Activated T-cell treated with anti-CD3 and anti-CD28 coated beads, Interleukin-2, amount 50 U/mL, for 24 hours (primary cell): ENCODE measurements around the gene PFKL.

Source experiments
- DNase-seq: peaks from one replicate; pipeline ENCODE4 v3.0.0-alpha.2; 2020
- H3K27ac Mint-ChIP-seq: 2 replicates; pipeline ENCODE4 v1.8.0; 2020; ENCODE audit warnings: mild to moderate bottlenecking, mixed read lengths
- H3K27me3 Mint-ChIP-seq: 2 replicates; pipeline ENCODE4 v1.8.0; 2020; ENCODE audit warnings: mixed read lengths
- H3K36me3 Mint-ChIP-seq: 2 replicates; pipeline ENCODE4 v1.8.0; 2020; ENCODE audit warnings: low read depth, mixed read lengths
- H3K4me1 Mint-ChIP-seq: 2 replicates; pipeline ENCODE4 v1.8.0; 2020; ENCODE audit warnings: low read depth, mixed read lengths
- H3K4me3 Mint-ChIP-seq: 2 replicates; pipeline ENCODE4 v1.8.0; 2020; ENCODE audit warnings: mild to moderate bottlenecking, moderate library complexity, mixed read lengths
- H3K9me3 Mint-ChIP-seq: 2 replicates; pipeline ENCODE4 v1.8.0; 2020; ENCODE audit warnings: mixed read lengths

Gene PFKL

DNA sequence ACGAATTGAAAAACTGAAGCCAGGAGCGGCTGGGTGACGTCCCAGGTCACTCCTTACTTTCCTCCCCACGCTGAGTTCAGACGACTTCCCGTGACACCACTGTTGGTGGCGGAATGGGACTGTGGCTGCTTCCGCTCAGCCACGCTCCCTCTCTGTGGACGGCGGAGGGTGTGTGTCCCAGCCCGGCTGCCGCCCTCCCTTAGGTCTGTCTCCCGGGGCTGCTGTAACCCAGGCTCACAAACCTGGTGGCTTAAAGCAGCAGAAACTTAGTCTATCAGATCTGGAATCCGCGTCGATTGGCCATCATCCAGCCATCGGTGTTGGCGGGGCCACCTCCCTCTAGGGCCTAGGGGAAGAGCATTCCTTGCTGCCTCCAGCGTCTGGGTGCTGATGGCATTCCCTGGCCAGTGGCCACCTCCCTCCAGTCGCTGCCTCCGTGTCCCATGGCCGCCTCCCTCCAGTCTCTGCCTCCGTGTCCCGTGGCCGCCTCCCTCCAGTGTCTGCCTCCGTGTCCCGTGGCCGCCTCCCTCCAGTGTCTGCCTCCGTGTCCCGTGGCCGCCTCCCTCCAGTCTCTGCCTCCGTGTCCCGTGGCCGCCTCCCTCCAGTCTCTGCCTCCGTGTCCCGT lies 71.0 kb downstream of the PFKL start:
- Mint-ChIP-seq H3K27ac (no peak overlapping the region), H3K9me3 (no peaks in the 10 kb centered on the region), H3K4me1 (peaks cover 18% of the 10 kb centered on the region), H3K4me3 (no peak overlapping the region), H3K36me3 (peaks cover 51% of the 10 kb centered on the region), H3K27me3 (no peaks in the 10 kb centered on the region)
- DNase-seq, result peak; percentile 22

DNA sequence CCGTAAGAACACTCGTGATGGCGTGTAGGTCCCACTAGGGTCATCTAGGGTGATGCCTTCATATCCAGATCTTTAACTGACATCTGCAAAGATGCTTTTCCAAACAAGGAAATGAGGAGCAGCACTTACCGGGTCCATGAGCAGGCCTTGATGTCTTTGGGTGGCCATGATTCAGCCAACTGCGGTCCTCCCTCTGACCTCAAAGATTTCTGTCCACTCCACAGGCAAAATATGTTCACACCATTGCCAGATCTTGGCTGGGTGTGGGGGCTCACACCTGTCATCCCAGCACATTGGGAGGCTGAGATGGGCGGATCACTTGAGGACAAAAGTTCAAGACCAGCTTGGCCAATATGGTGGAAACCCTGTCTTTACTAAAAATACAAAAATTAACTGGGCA lies 71.7 kb downstream of the PFKL start:
- DNase-seq, result peak; percentile 1
- no peak overlapping the region for H3K4me3 Mint-ChIP-seq
- H3K9me3 Mint-ChIP-seq, result no peaks in the 10 kb centered on the region
- peaks cover 55% of the 10 kb centered on the region for H3K36me3 Mint-ChIP-seq
- H3K27me3 Mint-ChIP-seq, result no peaks in the 10 kb centered on the region
- H3K27ac Mint-ChIP-seq, result no peak overlapping the region
- H3K4me1 Mint-ChIP-seq, result peaks cover 20% of the 10 kb centered on the region

DNA sequence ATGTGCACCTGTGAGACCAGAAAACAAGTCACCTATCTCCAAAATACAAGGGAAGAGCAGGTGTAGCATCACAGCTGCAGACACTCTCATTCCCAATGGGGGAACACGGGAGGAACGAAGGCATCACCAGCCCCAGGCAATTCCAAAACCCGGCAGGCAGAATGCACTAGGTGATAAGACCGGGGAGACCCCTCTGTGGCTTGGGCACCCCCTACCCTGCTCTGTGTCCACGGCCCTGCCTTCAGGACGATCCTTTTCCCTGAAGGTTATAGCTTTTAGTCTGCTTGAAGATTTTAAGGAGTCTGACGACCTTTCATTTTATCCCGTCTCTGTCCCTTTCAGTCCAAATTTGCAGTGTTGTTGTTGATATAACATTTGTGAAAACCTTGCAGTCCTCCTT lies 72.8 kb downstream of the PFKL start:
- H3K27me3 Mint-ChIP-seq, result no peaks in the 10 kb centered on the region
- no peak overlapping the region for H3K4me3 Mint-ChIP-seq
- H3K27ac Mint-ChIP-seq, result no peak overlapping the region
- no peaks in the 10 kb centered on the region for H3K9me3 Mint-ChIP-seq
- peaks cover 20% of the 10 kb centered on the region for H3K4me1 Mint-ChIP-seq
- peaks cover 54% of the 10 kb centered on the region for H3K36me3 Mint-ChIP-seq
- DNase-seq, result peak; percentile 13

DNA sequence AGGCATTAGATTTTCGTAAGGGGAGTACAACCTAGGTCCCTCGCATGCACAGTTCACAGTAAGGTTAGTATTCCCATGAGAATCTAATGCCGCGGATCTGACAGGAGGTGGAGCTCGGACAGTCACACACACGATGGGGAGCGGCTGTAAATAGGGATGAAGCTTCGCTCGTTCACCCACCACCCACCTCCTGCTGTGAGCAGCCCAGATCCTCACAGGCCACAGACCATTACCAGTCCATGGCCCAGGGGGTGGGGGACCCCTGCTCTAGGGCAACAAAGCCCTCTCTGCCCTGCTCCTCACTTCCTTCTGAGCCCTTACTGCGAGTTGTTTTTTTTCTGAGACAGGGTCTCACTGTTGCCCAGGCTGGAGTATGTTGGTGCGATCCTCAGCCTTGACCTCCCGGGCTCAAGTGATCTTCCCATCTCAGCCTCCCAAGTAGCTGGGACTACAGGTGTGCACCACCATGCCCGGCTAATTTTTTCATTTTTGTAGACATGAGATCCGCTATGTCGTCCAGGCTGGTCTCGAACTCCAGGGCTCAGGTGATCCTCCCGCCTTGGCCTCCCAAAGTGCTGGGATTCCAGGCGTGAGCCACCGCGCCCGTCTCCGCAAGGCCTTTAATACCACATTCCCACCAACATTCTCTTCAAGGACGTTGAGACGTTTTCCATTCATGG lies 74.9 kb downstream of the PFKL start:
- Mint-ChIP-seq H3K9me3 (no peaks in the 10 kb centered on the region), H3K27me3 (no peaks in the 10 kb centered on the region), H3K27ac (no peak overlapping the region), H3K4me3 (no peak overlapping the region), H3K36me3 (peaks cover 65% of the 10 kb centered on the region), H3K4me1 (peaks cover 20% of the 10 kb centered on the region)
- DNase-seq, result peak; percentile 18

DNA sequence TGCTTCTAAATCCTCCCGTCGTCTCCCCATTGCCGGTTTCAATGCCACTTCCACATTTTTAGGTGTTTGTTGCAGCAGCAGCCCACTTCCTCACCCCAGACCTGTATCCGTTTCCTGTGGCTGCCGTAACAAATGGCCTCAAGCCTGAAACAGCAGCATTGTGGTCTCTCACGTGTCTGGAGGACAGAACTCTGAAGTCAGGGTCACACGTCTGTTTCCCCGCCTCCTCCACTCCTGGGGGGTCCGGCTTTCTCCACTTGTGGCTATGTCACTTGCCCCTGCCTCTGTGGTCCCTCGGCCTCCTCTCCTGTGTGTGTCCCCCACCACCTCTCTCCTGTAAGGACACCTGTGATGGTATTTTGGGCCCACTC lies 75.4 kb downstream of the PFKL start:
- Mint-ChIP-seq H3K36me3 (peaks cover 69% of the 10 kb centered on the region), H3K4me1 (peaks cover 20% of the 10 kb centered on the region), H3K27me3 (no peaks in the 10 kb centered on the region), H3K4me3 (no peak overlapping the region), H3K27ac (no peak overlapping the region), H3K9me3 (no peaks in the 10 kb centered on the region)
- peak; percentile 42 for DNase-seq

DNA sequence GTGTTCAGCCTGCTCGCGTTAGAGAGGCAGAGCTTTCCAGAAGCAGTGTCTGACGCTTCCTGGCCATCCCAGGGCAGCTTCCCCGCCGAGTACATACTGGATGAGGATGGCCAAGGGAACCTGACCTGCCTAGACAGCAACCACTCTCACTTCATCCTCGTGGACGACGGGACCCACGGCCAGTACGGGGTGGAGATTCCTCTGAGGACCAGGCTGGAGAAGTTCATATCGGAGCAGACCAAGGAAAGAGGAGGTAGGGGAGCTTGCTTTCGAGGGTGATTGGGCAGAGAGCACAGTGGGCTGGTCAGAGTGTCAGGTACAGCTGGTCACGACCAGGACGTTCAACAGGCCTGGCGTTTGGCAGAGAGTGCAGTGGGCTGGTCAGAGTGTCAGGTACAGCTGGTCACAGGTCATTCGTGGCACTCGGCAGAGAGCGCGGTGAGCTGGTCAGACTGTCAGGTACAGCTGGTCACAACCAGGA lies 75.9 kb downstream of the PFKL start:
- no peak overlapping the region for H3K4me3 Mint-ChIP-seq
- no peaks in the 10 kb centered on the region for H3K27me3 Mint-ChIP-seq
- peaks cover 20% of the 10 kb centered on the region for H3K4me1 Mint-ChIP-seq
- H3K27ac Mint-ChIP-seq, result no peak overlapping the region
- peak; percentile 26 for DNase-seq
- no peaks in the 10 kb centered on the region for H3K9me3 Mint-ChIP-seq
- peaks cover 71% of the 10 kb centered on the region for H3K36me3 Mint-ChIP-seq

DNA sequence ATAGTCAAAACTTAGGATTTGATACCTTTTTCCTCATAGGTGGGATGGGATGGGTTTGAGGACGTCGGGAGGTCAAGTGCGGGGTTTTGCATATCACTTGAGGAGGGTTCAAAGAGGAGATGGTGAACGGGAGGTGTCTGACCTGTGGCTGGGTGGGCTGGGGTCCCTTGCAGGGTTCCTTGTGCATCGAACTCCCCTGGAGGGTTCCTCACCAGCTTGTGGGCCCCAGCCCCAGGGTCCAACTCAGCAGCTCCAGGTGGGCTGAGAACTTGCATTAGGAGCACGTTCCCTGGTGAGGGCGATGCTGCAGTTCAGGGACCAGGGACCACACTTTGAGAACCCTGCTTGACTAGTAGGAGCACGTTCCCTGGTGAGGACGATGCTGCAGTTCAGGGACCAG lies 76.8 kb downstream of the PFKL start:
- no peaks in the 10 kb centered on the region for H3K27me3 Mint-ChIP-seq
- H3K4me3 Mint-ChIP-seq, result no peak overlapping the region
- no peaks in the 10 kb centered on the region for H3K9me3 Mint-ChIP-seq
- H3K36me3 Mint-ChIP-seq, result peaks cover 69% of the 10 kb centered on the region
- DNase-seq, result peak; percentile 23
- peaks cover 20% of the 10 kb centered on the region for H3K4me1 Mint-ChIP-seq
- H3K27ac Mint-ChIP-seq, result no peak overlapping the region
